Liver (tissue), 3 donors: ENCODE results near the gene KLF5.

Experiments used
- CTCF ChIP-seq: fragments of 150-350 bp; IDR thresholded peaks from 2 replicates; pipeline ENCODE4 v1.5.1; 2017; ENCODE audit warnings: improper control_type of control experiment, low read depth, low read length; ENCODE audit not compliant: missing input control
- JUND ChIP-seq, 2 donors: IDR thresholded peaks; 2 replicates each; pipeline ENCODE4 v1.6.1; 2016; ENCODE audit warnings: antibody characterized with exemption in 2 of 2
- MAX ChIP-seq: IDR thresholded peaks from 2 replicates; pipeline ENCODE4 v1.6.1; 2016; ENCODE audit warnings: antibody characterized with exemption
- RAD21 ChIP-seq, 2 donors: IDR thresholded peaks; 2 replicates each; pipeline ENCODE4 v1.6.1; 2016; ENCODE audit warnings: antibody characterized with exemption in 2 of 2, mild to moderate bottlenecking in 2 of 2
- REST ChIP-seq: IDR thresholded peaks from 2 replicates; pipeline ENCODE4 v1.6.1; 2016; ENCODE audit warnings: antibody characterized with exemption, mild to moderate bottlenecking
- SP1 ChIP-seq: IDR thresholded peaks from 2 replicates; pipeline ENCODE4 v1.6.1; 2018; ENCODE audit warnings: antibody characterized with exemption, mild to moderate bottlenecking
- YY1 ChIP-seq: IDR thresholded peaks from 2 replicates; pipeline ENCODE4 v1.6.1; 2016; ENCODE audit warnings: antibody characterized with exemption, mild to moderate bottlenecking
- donor health status: healthy.
- donor health status: healthy.

GRCh38 chr13:73011751-73012150 lies 47.1 kb upstream of the KLF5 start:
- no peak for TF ChIP-seq CTCF
- no peak for TF ChIP-seq YY1
- TF ChIP-seq MAX, result no peak
- TF ChIP-seq SP1, result no peak
- no peak for TF ChIP-seq REST
- TF ChIP-seq JUND (IDR thresholded peaks at IDR 0.05), result no peak
- no peak for TF ChIP-seq RAD21 (IDR thresholded peaks at IDR 0.05)
